Left forelimb (tissue), 1 donor: ENCODE data around the gene HRH3.

Experiments used
- DNase-seq: peaks from one replicate; pipeline ENCODE4 v3.0.0-alpha.2; 2018; ENCODE audit warnings: low spot score

HRH3 gene

GRCh38 chr20:62219992-62220665 is at the start of gene HRH3:
Gene HRH3, minus strand, starts transcription at chr20:62220278. Its CDS starts 308 bp downstream, at chr20:62219970.
- DNase-seq, result peak; percentile 77

- no peak for DNase-seq
Observed at GRCh38 chr20:62269871-62270270, 49.8 kb upstream of the HRH3 start.

GRCh38 chr20:62269378-62269777 is 49.3 kb upstream of the HRH3 start:
- no peak for DNase-seq

- DNase-seq, result no peak
Observed at GRCh38 chr20:62268228-62268900, 48.3 kb upstream of the HRH3 start.

GRCh38 chr20:62267543-62267942 is 47.5 kb upstream of the HRH3 start:
- no peak for DNase-seq

- DNase-seq, result no peak
Observed at GRCh38 chr20:62266851-62267250, 46.8 kb upstream of the HRH3 start.

GRCh38 chr20:62266340-62266739 is 46.3 kb upstream of the HRH3 start:
- DNase-seq, result no peak

- no peak for DNase-seq
Observed at GRCh38 chr20:62265365-62265764, 45.3 kb upstream of the HRH3 start.

- DNase-seq, result no peak
Observed at GRCh38 chr20:62263396-62263795, 43.3 kb upstream of the HRH3 start.

GRCh38 chr20:62262064-62262463 is 42.0 kb upstream of the HRH3 start:
- no peak for DNase-seq

- no peak for DNase-seq
Observed at GRCh38 chr20:62259294-62259565, 39.2 kb upstream of the HRH3 start.

- DNase-seq, result no peak
Observed at GRCh38 chr20:62258499-62259293, 38.6 kb upstream of the HRH3 start.

GRCh38 chr20:62255976-62256375 is 35.9 kb upstream of the HRH3 start:
- DNase-seq, result no peak

GRCh38 chr20:62254021-62254724 is 34.1 kb upstream of the HRH3 start:
- no peak for DNase-seq

GRCh38 chr20:62253398-62253797 is 33.3 kb upstream of the HRH3 start:
- no peak for DNase-seq

- DNase-seq, result no peak
Observed at GRCh38 chr20:62252342-62252966, 32.4 kb upstream of the HRH3 start.

- DNase-seq, result no peak
Observed at GRCh38 chr20:62248890-62249560, 28.9 kb upstream of the HRH3 start.

- DNase-seq, result no peak
Observed at GRCh38 chr20:62246872-62247652, 27.0 kb upstream of the HRH3 start.

- DNase-seq, result no peak
Observed at GRCh38 chr20:62246431-62246830, 26.4 kb upstream of the HRH3 start.

- no peak for DNase-seq
Observed at GRCh38 chr20:62245911-62246280, 25.8 kb upstream of the HRH3 start.

GRCh38 chr20:62244644-62245108 is 24.6 kb upstream of the HRH3 start:
- no peak for DNase-seq
